DMS53 (cell line): ENCODE data around the gene SCLT1.

Experiments
- DNase-seq: peaks from one replicate; lab custom pipeline; 2025; lab: John Stamatoyannopoulos, UW

SCLT1 gene

DNA sequence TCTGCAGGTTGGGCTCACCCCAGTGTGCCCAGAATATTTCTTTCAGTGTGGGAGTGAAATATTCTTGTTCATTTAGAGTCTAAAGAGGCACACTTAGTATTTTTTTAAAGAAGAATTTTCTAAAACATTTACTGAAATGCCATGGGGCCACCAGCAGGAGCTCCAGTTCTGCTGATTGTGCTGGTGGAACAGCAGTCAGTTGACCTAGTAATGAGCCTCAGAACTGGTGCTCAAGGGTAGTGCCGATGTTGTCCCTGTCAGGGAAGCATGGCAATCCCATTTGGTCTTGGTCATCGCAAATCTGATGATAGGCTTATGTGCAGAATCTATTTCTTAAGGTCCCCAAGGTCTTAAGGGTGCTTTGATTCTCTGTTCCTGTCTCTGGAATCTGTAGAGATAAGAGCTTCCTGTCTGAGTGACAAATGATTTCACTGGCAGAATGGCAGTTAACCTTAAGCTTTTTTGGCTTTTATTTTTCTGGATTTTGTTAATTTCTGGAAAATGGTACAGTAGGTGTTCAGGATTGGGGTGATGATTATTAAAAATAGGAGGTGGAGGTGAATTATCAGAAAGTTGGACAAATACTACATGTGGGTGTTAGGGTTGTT is 252.5 kb downstream of the SCLT1 start:
- DNase-seq, result no peak

DNA sequence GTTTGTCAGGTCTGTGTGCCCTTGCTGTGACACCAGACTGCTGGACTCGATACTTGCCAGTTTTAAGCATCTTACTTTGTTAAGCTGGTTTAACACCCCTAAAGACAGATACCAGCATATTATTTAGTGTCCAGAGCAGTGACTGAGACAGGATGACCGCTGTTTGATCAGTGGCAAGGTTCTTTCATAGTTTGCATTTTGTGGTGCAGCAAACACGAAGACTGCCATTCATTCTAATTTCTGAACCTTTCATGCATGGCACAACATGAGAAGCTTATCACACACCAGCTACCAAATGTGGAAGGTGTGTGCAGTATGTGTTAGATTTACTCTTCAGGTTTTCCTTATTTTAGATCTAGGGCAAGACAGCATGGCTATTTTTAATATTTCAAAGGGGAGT is 255.7 kb downstream of the SCLT1 start:
- no peak for DNase-seq

DNA sequence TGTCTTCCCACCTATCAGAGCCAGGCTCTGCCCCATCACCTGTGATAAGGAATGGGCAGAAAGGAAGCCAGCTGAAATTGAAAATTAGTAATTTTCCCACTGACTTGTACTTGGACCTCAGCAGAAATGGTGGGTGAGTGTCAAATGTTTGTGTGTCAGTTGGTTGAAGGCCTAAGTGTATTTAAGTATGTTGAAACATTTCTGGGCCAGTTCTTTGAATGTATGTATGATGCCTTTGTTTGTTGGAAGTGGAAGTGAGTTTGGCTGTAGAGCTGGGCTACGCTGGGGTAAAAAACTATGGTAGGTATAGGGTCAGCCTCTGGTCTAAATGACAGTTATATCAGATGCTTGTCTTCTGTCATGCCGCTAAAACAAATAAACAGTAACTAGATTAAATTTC is 256.1 kb downstream of the SCLT1 start:
- no peak for DNase-seq

DNA sequence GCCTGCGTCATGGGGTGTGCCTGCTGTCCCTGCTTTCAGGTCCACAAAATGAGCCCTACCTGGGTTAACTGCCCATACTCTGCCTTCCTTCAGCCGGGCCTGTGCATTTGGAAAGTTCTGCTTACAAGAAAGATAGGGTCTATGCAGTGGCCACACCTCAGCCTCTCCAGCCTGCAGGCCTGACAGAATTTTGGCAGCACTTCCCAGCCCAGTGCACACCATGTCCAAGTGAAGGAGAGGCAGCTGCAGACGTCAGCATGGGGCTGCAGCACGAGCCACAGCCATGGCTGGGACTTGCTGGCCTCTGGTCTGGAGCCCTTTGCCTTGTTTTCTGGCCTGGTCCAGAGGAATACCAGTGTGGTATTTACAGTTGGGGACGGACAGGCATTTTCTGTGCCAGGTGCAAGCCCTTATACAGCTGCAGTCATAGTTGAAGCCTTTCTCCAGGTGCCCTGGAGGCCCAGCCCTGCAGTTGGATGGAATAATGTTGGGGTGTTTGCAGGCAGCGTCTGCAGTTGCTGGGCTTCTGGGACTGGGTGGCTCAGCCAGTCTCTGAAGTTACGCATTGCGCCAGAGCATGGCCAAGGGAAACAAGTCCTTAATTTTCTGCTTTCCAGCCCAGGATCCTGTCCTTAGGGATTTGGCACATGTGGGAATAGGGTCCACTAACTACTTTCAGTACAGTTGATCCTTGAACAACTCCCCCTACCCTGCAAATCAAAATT is 257.7 kb downstream of the SCLT1 start:
- no peak for DNase-seq
